HEK293 (cell line): ENCODE measurements around the gene CDC42BPA.

Source experiments
- CTCF ChIA-PET: fragments of 350-600 bp; formaldehyde crosslinking; extraction: SDS; loops from one replicate; lab custom pipeline; 2021; ENCODE audit warnings: antibody characterized with exemption; lab: Yijun Ruan, JAX
- POLR2A ChIA-PET: fragments of 300-600 bp; formaldehyde crosslinking; extraction: SDS; loops from one replicate; lab custom pipeline; 2020; ENCODE audit warnings: antibody characterized with exemption, inconsistent platforms; lab: Yijun Ruan, JAX
- H3K27ac ChIP-seq: fragments of 200-500 bp; sonication (Bioruptor generic); 2 replicates; pipeline ENCODE4 v1.5.1; 2014; ENCODE audit warnings: low read depth, low read length, control low read depth, inconsistent platforms; ENCODE audit errors: extremely low read depth
- H3K36me3 ChIP-seq, 2 experiments: fragments of 200-500 bp in 1 of 2; sonication (Bioruptor generic) in 1 of 2; 1 replicate in 1 of 2; 2 replicates in 1 of 2; pipeline ENCODE4 v1.5.1; 2014 to 2017; ENCODE audit warnings: inconsistent platforms in 2 of 2, low read length in 2 of 2; ENCODE audit not compliant: control insufficient read depth in 2 of 2, insufficient read depth in 1 of 2
- H3K4me1 ChIP-seq: fragments of 200-500 bp; sonication (Bioruptor generic); 2 replicates; pipeline ENCODE4 v1.5.1; 2014; ENCODE audit warnings: mild to moderate bottlenecking, low read length, inconsistent platforms; ENCODE audit not compliant: control insufficient read depth, insufficient read depth
- H3K4me3 ChIP-seq: 2 replicates; pipeline ENCODE4 v1.5.1; 2011; ENCODE audit warnings: low read depth, mild to moderate bottlenecking, control low read depth, low read length, moderate library complexity
- H3K9me3 ChIP-seq: fragments of 200-500 bp; sonication (Bioruptor generic); 2 replicates; pipeline ENCODE4 v1.5.1; 2014; ENCODE audit warnings: low read depth, low read length, inconsistent platforms; ENCODE audit not compliant: control insufficient read depth, insufficient read depth
- ATF2 ChIP-seq: fragments of 450-650 bp; formaldehyde crosslinking; IDR thresholded peaks from 2 replicates; pipeline ENCODE4 v1.5.1; 2016; ENCODE audit warnings: missing biosample characterization, missing genetic modification characterization, low read depth
- MEIS1 ChIP-seq: sonication (generic); formaldehyde crosslinking; IDR thresholded peaks from 2 replicates; pipeline ENCODE4 v1.8.1; 2022; ENCODE audit warnings: missing genetic modification reagents, mild to moderate bottlenecking, borderline replicate concordance
- MZF1 ChIP-seq: fragments of 450-650 bp; formaldehyde crosslinking; IDR thresholded peaks from 2 replicates; pipeline ENCODE4 v1.5.1; 2017; ENCODE audit warnings: missing biosample characterization, missing genetic modification characterization, borderline replicate concordance
- SP3 ChIP-seq: fragments of 450-650 bp; formaldehyde crosslinking; IDR thresholded peaks from 2 replicates; pipeline ENCODE4 v1.5.1; 2016; ENCODE audit warnings: missing biosample characterization, missing genetic modification characterization
- TRIM28 ChIP-seq: IDR thresholded peaks from 2 replicates; pipeline ENCODE4 v1.6.1; 2011; ENCODE audit warnings: low read length, control low read depth, borderline replicate concordance
- ZBTB8A ChIP-seq: fragments of 450-650 bp; formaldehyde crosslinking; IDR thresholded peaks from 2 replicates; pipeline ENCODE4 v1.5.1; 2016; ENCODE audit warnings: missing biosample characterization, missing genetic modification characterization
- ZIC2 ChIP-seq: fragments of 450-650 bp; formaldehyde crosslinking; IDR thresholded peaks from 2 replicates; pipeline ENCODE4 v1.5.1; 2016; ENCODE audit warnings: missing biosample characterization, missing genetic modification characterization
- ZNF202 ChIP-seq: fragments of 450-650 bp; formaldehyde crosslinking; IDR thresholded peaks from 2 replicates; pipeline ENCODE4 v1.5.1; 2016; ENCODE audit warnings: missing biosample characterization, missing genetic modification characterization, borderline replicate concordance
- ZNF223 ChIP-seq: fragments of 450-650 bp; formaldehyde crosslinking; IDR thresholded peaks from 2 replicates; pipeline ENCODE4 v1.5.1; 2016; ENCODE audit warnings: missing biosample characterization, missing genetic modification characterization
- ZNF302 ChIP-seq: fragments of 450-650 bp; formaldehyde crosslinking; IDR thresholded peaks from 2 replicates; pipeline ENCODE4 v1.5.1; 2016; ENCODE audit warnings: missing biosample characterization, missing genetic modification characterization, low read depth
- ZNF354C ChIP-seq: fragments of 450-650 bp; formaldehyde crosslinking; IDR thresholded peaks from 2 replicates; pipeline ENCODE4 v1.5.1; 2016; ENCODE audit warnings: missing biosample characterization, missing genetic modification characterization, low read depth, borderline replicate concordance
- ZNF423 ChIP-seq: fragments of 450-650 bp; formaldehyde crosslinking; IDR thresholded peaks from 2 replicates; pipeline ENCODE4 v1.5.1; 2016; ENCODE audit warnings: missing biosample characterization, missing genetic modification characterization
- ZNF544 ChIP-seq: fragments of 450-650 bp; formaldehyde crosslinking; IDR thresholded peaks from 2 replicates; pipeline ENCODE4 v1.5.0; 2017; ENCODE audit warnings: missing biosample characterization, missing genetic modification characterization
- ZNF624 ChIP-seq: fragments of 450-650 bp; formaldehyde crosslinking; IDR thresholded peaks from 2 replicates; pipeline ENCODE4 v1.5.1; 2017; ENCODE audit warnings: missing biosample characterization, missing genetic modification characterization
- ZNF664 ChIP-seq: fragments of 450-650 bp; formaldehyde crosslinking; IDR thresholded peaks from 2 replicates; pipeline ENCODE4 v1.5.1; 2016; ENCODE audit warnings: missing biosample characterization, missing genetic modification characterization
- ZNF776 ChIP-seq: fragments of 450-650 bp; formaldehyde crosslinking; IDR thresholded peaks from 2 replicates; pipeline ENCODE4 v1.5.0; 2017; ENCODE audit warnings: missing biosample characterization, missing genetic modification characterization, borderline replicate concordance
- ZSCAN30 ChIP-seq: fragments of 450-650 bp; IDR thresholded peaks from 2 replicates; pipeline ENCODE4 v1.5.1; 2018; ENCODE audit warnings: missing biosample characterization, mild to moderate bottlenecking, missing genetic modification characterization, moderate library complexity
- TF ChIP-seq, protein P1 (sequence below): fragments of 450-650 bp; formaldehyde crosslinking; IDR thresholded peaks from 2 replicates; pipeline ENCODE4 v1.5.1; 2016; ENCODE audit warnings: missing biosample characterization, missing genetic modification characterization

Gene CDC42BPA

GRCh38 chr1:227245613-227246320, 72.5 kb downstream of the CDC42BPA start (continued):
- TF ChIP-seq ZNF624 (tag by site-specific recombination) (no peak), ZBTB8A (no peak), MEIS1 (no peak), ZNF202 (tag by site-specific recombination) (no peak), ZNF544 (tag by site-specific recombination) (no peak), ZNF302 (no peak), TRIM28 (no peak), SP3 (tag by site-specific recombination) (no peak), ATF2 (tag by site-specific recombination) (no peak), ZNF354C (no peak)

DNA sequence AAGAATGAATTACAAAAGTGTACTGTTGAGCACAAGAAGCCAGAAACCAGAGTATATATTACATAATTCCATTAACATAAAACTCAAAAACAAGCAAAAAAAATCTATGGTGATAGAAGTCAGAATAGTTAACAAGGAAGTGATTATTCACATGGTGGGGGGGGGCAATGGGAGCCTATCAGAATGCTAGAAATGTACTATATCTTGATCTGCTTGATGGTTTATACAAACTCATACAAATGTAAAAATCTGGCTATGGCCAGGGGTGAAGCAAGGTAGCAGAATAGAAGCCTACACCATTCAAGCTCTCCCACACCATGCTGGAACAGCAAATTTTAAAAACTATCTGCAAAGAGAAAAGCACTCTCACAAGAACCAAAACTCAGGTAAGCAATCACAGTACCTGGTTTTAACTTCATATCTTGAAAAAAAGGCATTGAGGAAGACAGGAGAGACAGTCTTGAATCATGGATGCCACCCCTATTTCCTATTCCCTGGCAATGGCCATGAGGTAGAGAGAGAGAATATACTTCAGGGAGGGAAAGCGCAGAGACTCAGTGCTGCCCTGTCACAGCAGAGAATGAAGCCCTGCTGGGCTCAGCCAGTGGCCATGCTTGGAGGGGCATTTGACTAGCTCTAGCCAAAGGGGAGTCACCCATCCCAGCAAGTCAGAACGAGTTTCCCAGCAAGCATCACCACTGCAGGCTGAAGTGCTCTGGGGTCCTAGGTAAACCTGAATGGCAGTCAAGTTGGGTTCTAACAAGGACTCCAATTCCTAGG, 73.8 kb downstream of the CDC42BPA start:
- TF ChIP-seq ZIC2 (tag by site-specific recombination) (peak; percentile 72), ZNF223 (no peak)
- TF ChIP-seq, all 188 proteins: peak for 1
- Histone ChIP-seq H3K9me3 (no peaks in the 10 kb centered on the region), H3K4me1 (0 out of 2 replicates have a peak, but pooled peaks cover 5% of the 10 kb centered on the region), H3K4me3 (no peak overlapping the region), H3K27ac (no peak overlapping the region), H3K36me3 (no peaks in the 10 kb centered on the region)
- ChIA-PET POLR2A (interaction anchor here (0.5 kb wide), 1 partner anchor 185 kb away, joined by 4 read pairs; no protein-coding TSS in a partner anchor), CTCF (interaction anchor here (0.7 to 1.4 kb wide), 2 partner anchors 10 kb away, joined by 3 to 4 read pairs; no protein-coding TSS in a partner anchor)

- CTCF ChIA-PET = no interaction called here
- no peak overlapping the region for H3K27ac ChIP-seq
- 0 out of 2 replicates have a peak, but pooled peaks cover 5% of the 10 kb centered on the region for H3K4me1 ChIP-seq
- POLR2A ChIA-PET = no interaction called here
- TF ChIP-seq MZF1 (tag by site-specific recombination) (no peak), ZNF776 (0 out of 2 replicates have a peak, but pooled peaks have one; percentile 59), ZNF223 (no peak), ZSCAN30 (0 out of 2 replicates have a peak, but pooled peaks have one; percentile 15), ZNF423 (tag by site-specific recombination) (no peak), ZNF664 (tag by site-specific recombination) (peak; percentile 69; the same call in 1 of the 2 replicates)
- TF ChIP-seq, protein P1, sequence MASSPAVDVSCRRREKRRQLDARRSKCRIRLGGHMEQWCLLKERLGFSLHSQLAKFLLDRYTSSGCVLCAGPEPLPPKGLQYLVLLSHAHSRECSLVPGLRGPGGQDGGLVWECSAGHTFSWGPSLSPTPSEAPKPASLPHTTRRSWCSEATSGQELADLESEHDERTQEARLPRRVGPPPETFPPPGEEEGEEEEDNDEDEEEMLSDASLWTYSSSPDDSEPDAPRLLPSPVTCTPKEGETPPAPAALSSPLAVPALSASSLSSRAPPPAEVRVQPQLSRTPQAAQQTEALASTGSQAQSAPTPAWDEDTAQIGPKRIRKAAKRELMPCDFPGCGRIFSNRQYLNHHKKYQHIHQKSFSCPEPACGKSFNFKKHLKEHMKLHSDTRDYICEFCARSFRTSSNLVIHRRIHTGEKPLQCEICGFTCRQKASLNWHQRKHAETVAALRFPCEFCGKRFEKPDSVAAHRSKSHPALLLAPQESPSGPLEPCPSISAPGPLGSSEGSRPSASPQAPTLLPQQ (tag by site-specific recombination) = peak; percentile 49; the same call in 1 of the 2 replicates
- TF ChIP-seq, all 188 proteins: peak for 4
- Histone ChIP-seq H3K4me3 (no peak overlapping the region), H3K36me3 (no peaks in the 10 kb centered on the region), H3K9me3 (no peaks in the 10 kb centered on the region)
Observed at GRCh38 chr1:227242811-227243682, 75.2 kb downstream of the CDC42BPA start.
